GM12878 (cell line): ENCODE results near the gene LIN37. TPM values are rescaled to one million over a fixed set of nuclear protein-coding genes. Genes with fewer than 3 reads are reported as not detected.
A peak's percentile ranks its signal among the peaks of the same experiment; 100 is the strongest.

Source experiments
- CEBPB ChIP-seq, 2 experiments: fragments of 150-350 bp in 1 of 2; IDR thresholded peaks; 2 replicates each; pipeline ENCODE4 v1.6.1; 2012 to 2014; ENCODE audit warnings: low read depth in 2 of 2, low read length in 2 of 2, borderline replicate concordance in 1 of 2, inconsistent platforms in 1 of 2
- CHD2 ChIP-seq: IDR thresholded peaks from 2 replicates; pipeline ENCODE4 v1.6.1; 2011; ENCODE audit warnings: low read depth, low read length, improper control_type of control experiment, borderline replicate concordance
- DPF2 ChIP-seq: fragments of 450-650 bp; IDR thresholded peaks from 2 replicates; pipeline ENCODE4 v1.6.1; 2017; ENCODE audit warnings: mild to moderate bottlenecking
- EZH2 ChIP-seq: IDR thresholded peaks from 2 replicates; pipeline ENCODE4 v1.6.1; 2012; ENCODE audit warnings: low read depth, mild to moderate bottlenecking, control low read depth, inconsistent platforms, low read length, borderline replicate concordance; ENCODE audit not compliant: control insufficient read depth
- FOXK2 ChIP-seq: fragments of 450-650 bp; IDR thresholded peaks from 2 replicates; pipeline ENCODE4 v1.6.1; 2017; ENCODE audit warnings: mild to moderate bottlenecking, moderate library complexity
- IKZF2 ChIP-seq, 2 experiments: fragments of 450-650 bp; IDR thresholded peaks; 2 replicates each; pipeline ENCODE4 v1.6.1; 2017; ENCODE audit warnings: mild to moderate bottlenecking in 2 of 2, moderate library complexity in 2 of 2
- RAD21 ChIP-seq: IDR thresholded peaks from 2 replicates; pipeline ENCODE4 v1.6.1; 2011; ENCODE audit warnings: mild to moderate bottlenecking, low read depth, low read length, moderate library complexity; ENCODE audit not compliant: insufficient read depth
- RAD51 ChIP-seq: fragments of 450-650 bp; IDR thresholded peaks from 2 replicates; pipeline ENCODE4 v1.6.1; 2016; ENCODE audit warnings: moderate library complexity, mild to moderate bottlenecking, inconsistent platforms
- RBBP5 ChIP-seq: fragments of 200-600 bp; sonication (generic); conservative IDR thresholded peaks from 2 replicates; pipeline ENCODE4 v1.6.1; 2016
- SPI1 ChIP-seq: IDR thresholded peaks from 2 replicates; pipeline ENCODE4 v1.6.1; 2011; ENCODE audit warnings: low read depth, mild to moderate bottlenecking, low read length, moderate library complexity, borderline replicate concordance; ENCODE audit not compliant: insufficient read depth
- polyA plus RNA-seq, 11 experiments: library from polyadenylated mRNA; depleted of rRNA in 4 of 11; unstranded in 6 of 11; stranded (reverse) in 5 of 11; fragments of >200 nt; fragmentation: Nextera tagmentation in 4 of 11; fragmentation: Illumina TruSeq in 1 of 11; extraction: Ambion mirVana in 4 of 11; extraction: Trizol in 1 of 11; gene quantifications; 1 replicate in 1 of 11; 2 replicates in 10 of 11; pipeline versions ENCODE4 v1.2.1 to v1.2.3, GENCODE V29; 2011 to 2016; ENCODE audit warnings: inconsistent platforms in 2 of 11, missing spikeins in 2 of 11, low read depth in 1 of 11
- total RNA-seq, 4 experiments: library from RNA; depleted of rRNA in 3 of 4; stranded (reverse); fragments of >200 nt in 3 of 4; fragmentation: Illumina TruSeq in 1 of 4; extraction: Trizol in 1 of 4; gene quantifications; 2 replicates each; pipeline versions ENCODE4 v1.2.1 to v1.2.3, GENCODE V29; 2013 to 2021
- TF ChIP-seq, protein P1 (sequence below): fragments of 450-650 bp; IDR thresholded peaks from 2 replicates; pipeline ENCODE4 v1.6.1; 2017; ENCODE audit warnings: mild to moderate bottlenecking, low read depth, inconsistent platforms; ENCODE audit not compliant: poor library complexity, severe bottlenecking

The LIN37 gene
- total and polyA plus RNA-seq, 10 of the 15 experiments (the other 5 are each of a cell fraction or from before 2014, with no cell fraction given) = 0.69 to 11.9 (median 7.6) TPM

DNA sequence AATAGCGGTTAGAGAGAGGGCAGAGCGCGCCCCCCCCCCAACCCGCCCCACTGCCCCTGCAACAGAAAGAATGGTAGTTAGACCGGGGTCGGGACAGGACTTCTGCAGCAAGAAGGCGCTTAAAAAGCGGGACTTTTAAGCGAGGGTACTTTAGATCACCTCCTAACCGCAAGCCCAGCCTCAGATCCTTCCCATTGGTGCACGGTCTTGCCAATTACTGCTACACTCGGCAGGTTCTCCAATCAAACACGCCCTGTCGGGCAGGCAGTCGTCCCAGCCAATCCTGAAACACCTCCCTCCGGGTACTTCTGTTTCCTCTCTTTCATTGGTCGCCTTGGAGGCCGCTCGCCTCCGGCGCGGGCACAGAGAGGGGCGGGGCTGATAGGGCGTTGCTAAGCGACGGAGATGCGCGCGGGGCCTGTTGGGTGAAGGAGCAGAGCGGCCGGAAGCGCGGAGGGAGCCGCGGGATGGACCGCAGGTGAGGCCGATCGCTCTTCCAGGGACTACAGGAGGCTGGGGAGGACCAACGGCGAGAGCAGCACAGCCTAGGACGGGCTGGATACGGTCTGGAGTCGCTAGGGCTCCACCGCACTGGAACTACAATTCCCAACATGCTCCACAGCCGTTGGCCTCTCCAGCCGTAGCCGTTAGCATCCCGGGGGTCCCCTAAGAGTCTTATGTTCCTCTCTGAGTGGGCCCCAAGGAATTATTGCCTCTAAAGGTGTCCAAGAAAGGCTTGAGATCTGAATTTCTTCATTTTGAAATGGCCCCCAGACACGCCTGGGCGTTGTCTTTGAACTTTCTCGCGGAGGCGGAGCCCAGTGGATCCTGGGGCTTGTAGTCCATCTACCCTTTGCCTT is 9.6 kb downstream of the LIN37 start, which contains the start of gene PROSER3 (continued):
- TF ChIP-seq, protein P1, sequence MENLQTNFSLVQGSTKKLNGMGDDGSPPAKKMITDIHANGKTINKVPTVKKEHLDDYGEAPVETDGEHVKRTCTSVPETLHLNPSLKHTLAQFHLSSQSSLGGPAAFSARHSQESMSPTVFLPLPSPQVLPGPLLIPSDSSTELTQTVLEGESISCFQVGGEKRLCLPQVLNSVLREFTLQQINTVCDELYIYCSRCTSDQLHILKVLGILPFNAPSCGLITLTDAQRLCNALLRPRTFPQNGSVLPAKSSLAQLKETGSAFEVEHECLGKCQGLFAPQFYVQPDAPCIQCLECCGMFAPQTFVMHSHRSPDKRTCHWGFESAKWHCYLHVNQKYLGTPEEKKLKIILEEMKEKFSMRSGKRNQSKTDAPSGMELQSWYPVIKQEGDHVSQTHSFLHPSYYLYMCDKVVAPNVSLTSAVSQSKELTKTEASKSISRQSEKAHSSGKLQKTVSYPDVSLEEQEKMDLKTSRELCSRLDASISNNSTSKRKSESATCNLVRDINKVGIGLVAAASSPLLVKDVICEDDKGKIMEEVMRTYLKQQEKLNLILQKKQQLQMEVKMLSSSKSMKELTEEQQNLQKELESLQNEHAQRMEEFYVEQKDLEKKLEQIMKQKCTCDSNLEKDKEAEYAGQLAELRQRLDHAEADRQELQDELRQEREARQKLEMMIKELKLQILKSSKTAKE = peak; percentile 93
- TF ChIP-seq RAD21 (no peak), RAD51 (no peak), CHD2 (peak; percentile 98), CEBPB (IDR thresholded peaks at IDR 0.05; ENCODE audit: borderline replicate concordance in 1 of 2, low read depth in 2 of 2, low read length in 2 of 2) (no peak), DPF2 (peak; percentile 95), RBBP5 (no peak), EZH2 (no peak), FOXK2 (no peak), SPI1 (no peak), IKZF2 (IDR thresholded peaks at IDR 0.05) (no peak; a peak in 1 of 4 replicates)
